B cell (primary cell): Measurements from ENCODE around the gene KLHL2. TPM values are rescaled to one million over a fixed set of nuclear protein-coding genes. Genes with fewer than 3 reads are reported as not detected.

ENCODE experiments used
- ATAC-seq: fragments of 200-7000 bp; cut with Tn5 transposase; one replicate; pipeline ENCODE4 v1.10.0; 2021; ENCODE audit warnings: low read depth, mild to moderate bottlenecking, moderate number of reproducible peaks, moderate library complexity
- CTCF ChIA-PET: fragments of 350-600 bp; sonication (Branson Sonifier 250); formaldehyde crosslinking; loops from one replicate; lab custom pipeline; 2021; ENCODE audit warnings: antibody characterized with exemption, inconsistent platforms; lab: Charles Lee
- POLR2A ChIA-PET: fragments of 350-600 bp; sonication (Branson Sonifier 250); formaldehyde crosslinking; loops from one replicate; lab custom pipeline; 2021; ENCODE audit warnings: antibody characterized with exemption; lab: Charles Lee
- DNase-seq: peaks from one replicate; pipeline ENCODE4 v3.0.0; 2013
- H2AFZ ChIP-seq: 2 replicates; pipeline ENCODE4 v1.6.1; 2012; ENCODE audit warnings: mild to moderate bottlenecking, low read depth, low read length; ENCODE audit not compliant: insufficient read depth, poor library complexity, severe bottlenecking
- H3K27ac ChIP-seq, 2 donors: 1 replicate in 1 of 2; 2 replicates in 1 of 2; pipeline ENCODE4 v1.5.1; 2012 to 2013; ENCODE audit warnings: low read length in 2 of 2, mild to moderate bottlenecking in 2 of 2, moderate library complexity in 1 of 2
- H3K27me3 ChIP-seq, 4 experiments: fragments of 200-600 bp in 1 of 4; sonication (generic) in 1 of 4; replicated peaks in 1 of 4; 1 replicate in 2 of 4; 2 replicates in 2 of 4; pipeline versions ENCODE4 v1.6.1 to v1.7.0; 2013 to 2016; ENCODE audit warnings: low read length in 3 of 4, mild to moderate bottlenecking in 2 of 4, mixed read lengths in 1 of 4, moderate library complexity in 1 of 4; ENCODE audit not compliant: insufficient read depth in 4 of 4, control insufficient read depth in 3 of 4; ENCODE audit errors: control extremely low read depth in 1 of 4
- H3K36me3 ChIP-seq, 2 experiments: replicated peaks in 1 of 2; 1 replicate in 1 of 2; 2 replicates in 1 of 2; pipeline versions ENCODE4 v1.6.1 to v1.7.1; 2013; ENCODE audit warnings: low read length in 1 of 2; ENCODE audit not compliant: insufficient read depth in 2 of 2, control insufficient read depth in 1 of 2; ENCODE audit errors: control extremely low read depth in 1 of 2, extremely low read depth in 1 of 2
- H3K4me1 ChIP-seq, 2 donors: fragments of 200-600 bp in 1 of 2; sonication (generic) in 1 of 2; 1 replicate in 1 of 2; 2 replicates in 1 of 2; pipeline versions ENCODE4 v1.5.1 to v1.6.1; 2013 to 2017; ENCODE audit warnings: low read length in 2 of 2; ENCODE audit not compliant: control insufficient read depth in 2 of 2, insufficient read depth in 2 of 2
- H3K4me2 ChIP-seq: replicated peaks from 2 replicates; pipeline ENCODE3; 2012; ENCODE audit warnings: mild to moderate bottlenecking, low read depth, low read length; ENCODE audit not compliant: poor library complexity, severe bottlenecking
- H3K4me3 ChIP-seq, 5 experiments: fragments of 200-600 bp in 1 of 5; sonication (generic) in 1 of 5; 1 replicate in 3 of 5; 2 replicates in 2 of 5; pipeline versions ENCODE4 v1.5.1 to v1.7.0; 2011 to 2016; ENCODE audit warnings: low read length in 4 of 5, mild to moderate bottlenecking in 4 of 5, low read depth in 2 of 5, control low read depth in 1 of 5, moderate library complexity in 1 of 5; ENCODE audit not compliant: insufficient read depth in 1 of 5; ENCODE audit errors: control extremely low read depth in 1 of 5, extremely low read depth in 1 of 5
- H3K79me2 ChIP-seq: fragments of 200-600 bp; sonication (generic); one replicate; pipeline ENCODE4 v1.6.0; 2016; ENCODE audit warnings: low read length; ENCODE audit not compliant: control insufficient read depth, insufficient read depth
- H3K9ac ChIP-seq: fragments of 200-600 bp; sonication (generic); 2 replicates; pipeline ENCODE4 v1.6.1; 2017; ENCODE audit warnings: mild to moderate bottlenecking, low read length, moderate library complexity
- H3K9me3 ChIP-seq, 3 donors: one replicate each; pipeline versions ENCODE4 v1.6.1 to v1.7.1; 2013; ENCODE audit warnings: low read length in 2 of 3; ENCODE audit not compliant: control insufficient read depth in 2 of 3, insufficient read depth in 1 of 3; ENCODE audit errors: control extremely low read depth in 1 of 3
- H4K20me1 ChIP-seq: 2 replicates; pipeline ENCODE4 v1.6.0; 2012; ENCODE audit warnings: mild to moderate bottlenecking, low read length; ENCODE audit not compliant: insufficient read depth, control insufficient read depth, poor library complexity, severe bottlenecking
- H3K27ac Mint-ChIP-seq: one replicate; pipeline ENCODE4 v1.8.0; 2021; ENCODE audit warnings: mixed read lengths
- H3K27me3 Mint-ChIP-seq: one replicate; pipeline ENCODE4 v1.8.0; 2021; ENCODE audit warnings: mixed read lengths
- H3K4me1 Mint-ChIP-seq: one replicate; pipeline ENCODE4 v1.8.0; 2021; ENCODE audit warnings: mixed read lengths
- H3K4me3 Mint-ChIP-seq: one replicate; pipeline ENCODE4 v1.8.0; 2021; ENCODE audit warnings: mixed read lengths
- H3K9me3 Mint-ChIP-seq: one replicate; pipeline ENCODE4 v1.8.0; 2022; ENCODE audit warnings: mixed read lengths; ENCODE audit not compliant: insufficient read depth
- EZH2 ChIP-seq: IDR thresholded peaks from 2 replicates; pipeline ENCODE4 v1.6.1; 2012; ENCODE audit warnings: borderline replicate concordance, low read depth, mild to moderate bottlenecking, moderate library complexity, low read length; ENCODE audit not compliant: insufficient read depth, poor library complexity, severe bottlenecking
- whole genome bisulfite sequencing: methylation state at CpG from one replicate; pipeline ENCODE4 v1.1.5; 2013; ENCODE audit warnings: missing lambda C conversion rate; ENCODE audit not compliant: insufficient coverage; 5-methylcytosine and 5-hydroxymethylcytosine counted together
- intact Hi-C: fragments of 100-400 bp; cut with micrococcal nuclease; formaldehyde crosslinking; loops from one replicate; pipeline ENCODE4 v1.10.0; 2022
- polyA plus RNA-seq: library from polyadenylated mRNA; depleted of rRNA; stranded (reverse); fragments of >200 nt; gene quantifications from 2 replicates; pipeline ENCODE4 v1.2.3, GENCODE V29; 2012
- total RNA-seq, 2 donors: library from RNA; stranded (reverse); fragments of 120-200 nt in 1 of 2; gene quantifications; 1 replicate in 1 of 2; 2 replicates in 1 of 2; pipeline versions ENCODE4 v1.2.3 to v1.2.4, GENCODE V29; 2013 to 2022
- TF ChIP-seq, protein P1 (sequence below): fragments of 200-600 bp; IDR thresholded peaks from one replicate; pipeline ENCODE4 v1.8.0; 2022; ENCODE audit warnings: antibody characterized with exemption, mild to moderate bottlenecking

Gene KLHL2
- total and polyA plus RNA-seq, 2 donors (not counting 1 experiment from before 2014, with no cell fraction given), result 7.8 to 77.5 TPM

GRCh38 chr4:165191348-165191656 is 16.1 kb upstream of the KLHL2 start:
- Mint-ChIP-seq H3K27ac (no peak overlapping the region), H3K4me1 (no peaks in the 10 kb centered on the region), H3K27me3 (no peaks in the 10 kb centered on the region), H3K4me3 (no peak overlapping the region), H3K9me3 (no peaks in the 10 kb centered on the region)
- DNase-seq, result no peak
- Histone ChIP-seq H3K4me1 (no peaks in the 10 kb centered on the region), H3K36me3 (no peaks in the 10 kb centered on the region), H3K9me3 (no peaks in the 10 kb centered on the region), H4K20me1 (no peaks in the 10 kb centered on the region), H2AFZ (no peak overlapping the region), H3K4me2 (no peak overlapping the region), H3K9ac (no peak overlapping the region), H3K4me3 (no peak overlapping the region), H3K27me3 (no peaks in the 10 kb centered on the region), H3K27ac (no peak overlapping the region), H3K79me2 (no peaks in the 10 kb centered on the region)
- intact Hi-C loops, result no loop called here
- TF ChIP-seq EZH2, result no peak
- TF ChIP-seq, protein P1, sequence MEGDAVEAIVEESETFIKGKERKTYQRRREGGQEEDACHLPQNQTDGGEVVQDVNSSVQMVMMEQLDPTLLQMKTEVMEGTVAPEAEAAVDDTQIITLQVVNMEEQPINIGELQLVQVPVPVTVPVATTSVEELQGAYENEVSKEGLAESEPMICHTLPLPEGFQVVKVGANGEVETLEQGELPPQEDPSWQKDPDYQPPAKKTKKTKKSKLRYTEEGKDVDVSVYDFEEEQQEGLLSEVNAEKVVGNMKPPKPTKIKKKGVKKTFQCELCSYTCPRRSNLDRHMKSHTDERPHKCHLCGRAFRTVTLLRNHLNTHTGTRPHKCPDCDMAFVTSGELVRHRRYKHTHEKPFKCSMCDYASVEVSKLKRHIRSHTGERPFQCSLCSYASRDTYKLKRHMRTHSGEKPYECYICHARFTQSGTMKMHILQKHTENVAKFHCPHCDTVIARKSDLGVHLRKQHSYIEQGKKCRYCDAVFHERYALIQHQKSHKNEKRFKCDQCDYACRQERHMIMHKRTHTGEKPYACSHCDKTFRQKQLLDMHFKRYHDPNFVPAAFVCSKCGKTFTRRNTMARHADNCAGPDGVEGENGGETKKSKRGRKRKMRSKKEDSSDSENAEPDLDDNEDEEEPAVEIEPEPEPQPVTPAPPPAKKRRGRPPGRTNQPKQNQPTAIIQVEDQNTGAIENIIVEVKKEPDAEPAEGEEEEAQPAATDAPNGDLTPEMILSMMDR, result no peak
- no peak for ATAC-seq
- WGBS, result 80% methylated on average over 2 of the region's 2 CpGs
- ChIA-PET POLR2A (no interaction called here), CTCF (no interaction called here)

DNA sequence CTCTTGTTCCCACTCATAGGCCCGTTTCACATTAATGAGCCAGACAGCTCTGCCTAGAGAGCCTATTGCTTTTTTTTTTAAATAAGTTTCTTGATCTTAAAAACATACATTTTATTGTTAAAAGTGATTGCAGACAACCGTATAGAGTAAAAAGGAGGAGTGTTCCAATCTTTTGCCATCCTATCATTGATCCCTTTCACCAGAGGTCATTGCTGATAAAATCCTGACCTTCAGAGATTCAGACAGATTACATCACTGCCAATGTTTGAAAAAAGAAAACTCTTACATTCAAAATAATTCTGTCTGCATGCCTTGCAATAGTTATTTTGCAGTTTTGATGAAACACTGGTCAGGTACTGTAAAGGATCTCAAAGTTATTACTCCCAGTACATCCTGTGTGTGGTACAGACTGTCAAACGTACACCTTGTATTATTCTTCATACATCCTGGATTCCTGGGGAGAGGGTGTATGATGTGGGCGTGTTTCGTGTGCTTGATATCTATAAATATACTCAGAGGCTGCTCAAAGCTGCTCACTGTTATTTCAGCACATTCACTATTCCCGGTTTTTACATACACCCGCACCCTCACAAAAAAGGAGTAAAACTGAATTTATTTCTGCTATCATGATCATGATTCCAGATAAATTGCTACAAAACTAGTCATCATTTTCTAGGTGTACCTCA is 15.4 kb upstream of the KLHL2 start:
- Histone ChIP-seq H3K9ac (no peak overlapping the region), H3K36me3 (no peaks in the 10 kb centered on the region), H3K4me3 (no peak overlapping the region), H3K4me2 (no peak overlapping the region), H4K20me1 (no peaks in the 10 kb centered on the region), H3K27ac (no peak overlapping the region), H3K79me2 (no peaks in the 10 kb centered on the region), H3K27me3 (no peaks in the 10 kb centered on the region), H3K4me1 (no peaks in the 10 kb centered on the region), H2AFZ (no peak overlapping the region), H3K9me3 (no peaks in the 10 kb centered on the region)
- no peak for DNase-seq
- intact Hi-C loops, result no loop called here
- ATAC-seq, result no peak
- H3K4me3 Mint-ChIP-seq, result no peak overlapping the region
- ChIA-PET CTCF (no interaction called here), POLR2A (no interaction called here)
- 100% methylated on average over 2 of the region's 7 CpGs for WGBS
- no peak overlapping the region for H3K27ac Mint-ChIP-seq
- no peaks in the 10 kb centered on the region for H3K9me3 Mint-ChIP-seq
- TF ChIP-seq, protein P1, result no peak
- no peak for TF ChIP-seq EZH2
- no peaks in the 10 kb centered on the region for H3K4me1 Mint-ChIP-seq
- no peaks in the 10 kb centered on the region for H3K27me3 Mint-ChIP-seq
